HG03520 (cell line): ENCODE results near the gene GPALPP1.
"Not testable (repeated sequence)": the region's sequence is repeated elsewhere in the genome, so short reads cannot be mapped to it uniquely, and the experiment has no call there.

ENCODE experiments used
- ATAC-seq: cut with Tn5 transposase; IDR thresholded peaks from one replicate; pipeline ENCODE4 v1.9.1; 2021; ENCODE audit warnings: mild to moderate bottlenecking, moderate library complexity; ENCODE audit not compliant: unreplicated experiment

GPALPP1 gene

GRCh38 chr13:45060062-45060461 lies 70.7 kb downstream of the GPALPP1 start:
- no peak for ATAC-seq

- ATAC-seq = no peak
These were observed 74.0 kb downstream of the GPALPP1 start for GRCh38 chr13:45063261-45063860.

- ATAC-seq = not testable (repeated sequence)
These were observed 74.6 kb downstream of the GPALPP1 start for GRCh38 chr13:45063889-45064288.

- ATAC-seq = no peak
These were observed 75.6 kb downstream of the GPALPP1 start for GRCh38 chr13:45064889-45065288.

- ATAC-seq = no peak
These were observed 79.0 kb downstream of the GPALPP1 start for GRCh38 chr13:45068036-45069001.

GRCh38 chr13:45073809-45074208 lies 84.5 kb downstream of the GPALPP1 start:
- no peak for ATAC-seq

- no peak for ATAC-seq
These were observed 85.4 kb downstream of the GPALPP1 start for GRCh38 chr13:45074721-45075120.

GRCh38 chr13:45078003-45078402 lies 88.7 kb downstream of the GPALPP1 start:
- no peak for ATAC-seq
